ENCODE measurements around the gene PTPRT. TPM values are rescaled to one million over a fixed set of nuclear protein-coding genes. Genes with fewer than 3 reads are reported as not detected.

PTPRT gene
- total RNA-seq, 1 experiment from 2014 or later: 0.13 TPM

DNA sequence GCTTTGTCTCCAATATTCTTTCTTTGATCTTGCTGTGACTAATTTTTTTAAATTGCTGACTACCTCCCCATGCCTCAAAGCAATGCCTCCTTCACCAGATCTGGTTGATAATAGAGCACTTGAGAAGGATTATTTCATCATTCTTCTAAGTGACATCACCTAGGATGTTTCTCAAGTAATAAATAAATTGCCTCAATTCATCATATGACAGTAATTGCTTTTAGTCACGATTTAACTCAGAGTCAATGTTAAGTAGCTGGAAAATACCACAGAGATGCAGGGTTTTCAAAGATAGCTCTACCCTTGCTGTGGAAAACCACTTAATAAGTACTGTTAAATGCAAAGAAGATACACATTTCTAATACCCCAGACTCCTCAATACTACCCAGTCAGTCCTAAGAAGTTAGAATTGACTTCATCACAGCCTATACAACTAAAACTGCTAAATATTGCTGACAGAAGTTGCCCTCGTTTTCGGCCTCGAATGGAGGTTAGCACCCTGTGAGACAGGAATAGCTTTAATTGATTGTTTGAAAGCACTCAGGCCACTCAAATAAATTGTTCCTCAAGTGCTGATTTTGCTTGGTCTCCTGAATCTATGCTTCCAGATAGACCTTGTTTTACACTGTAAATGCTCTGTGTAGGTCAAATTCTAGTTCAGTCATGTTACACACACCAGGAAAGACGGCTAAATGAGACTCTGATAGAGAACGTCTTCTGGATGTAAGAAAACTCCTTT is 931.0 kb downstream of the PTPRT start:
- DNase-seq: no peak
- H3K4me1 ChIP-seq (ENCODE audit: insufficient read depth, low read length): no peaks in the 10 kb centered on the region
- H4K5ac ChIP-seq (ENCODE audit: insufficient read length, low read depth, low read length): no peak overlapping the region
- no peak overlapping the region for H2AK5ac ChIP-seq (ENCODE audit: insufficient read length, low read length)
- no peaks in the 10 kb centered on the region for H3K9me3 ChIP-seq (ENCODE audit: control insufficient read depth, low read depth, low read length)
- H3T11ph ChIP-seq (ENCODE audit: low read length): no peak overlapping the region
- no peak overlapping the region for H4K8ac ChIP-seq (replicated peaks; ENCODE audit: insufficient read length, low read depth, low read length)
- H3K23ac ChIP-seq (ENCODE audit: insufficient read length, low read depth, low read length): no peak overlapping the region
- no peaks in the 10 kb centered on the region for H3K23me2 ChIP-seq (ENCODE audit: insufficient read length, low read depth, low read length, poor library complexity, severe bottlenecking)
- WGBS (ENCODE audit: extremely low coverage, insufficient read length, low lambda C conversion rate): no CpG with 5 or more reads among the region's 6 CpGs
- Mint-ChIP-seq H3K27me3 (ENCODE audit: low read depth) (peaks cover 5% of the 10 kb centered on the region), H3K9me3 (no peaks in the 10 kb centered on the region), H3K4me3 (no peak overlapping the region), H3K4me1 (peaks cover 0 to 9% of the 10 kb centered on the region in 2 experiments; a peak in 1 of 4 replicates), H3K27ac (no peak overlapping the region), H3K36me3 (ENCODE audit: insufficient read depth in 1 of 3, low read depth in 3 of 3) (no peaks in the 10 kb centered on the region; a peak in 1 of 7 replicates)
- H2BK5ac ChIP-seq (ENCODE audit: insufficient read length, low read length): no peak overlapping the region
- no peak overlapping the region for H2BK15ac ChIP-seq (ENCODE audit: low read depth, low read length)
- no peak overlapping the region for H3K14ac ChIP-seq (ENCODE audit: insufficient read depth, low read length)
- TF ChIP-seq, protein P1, sequence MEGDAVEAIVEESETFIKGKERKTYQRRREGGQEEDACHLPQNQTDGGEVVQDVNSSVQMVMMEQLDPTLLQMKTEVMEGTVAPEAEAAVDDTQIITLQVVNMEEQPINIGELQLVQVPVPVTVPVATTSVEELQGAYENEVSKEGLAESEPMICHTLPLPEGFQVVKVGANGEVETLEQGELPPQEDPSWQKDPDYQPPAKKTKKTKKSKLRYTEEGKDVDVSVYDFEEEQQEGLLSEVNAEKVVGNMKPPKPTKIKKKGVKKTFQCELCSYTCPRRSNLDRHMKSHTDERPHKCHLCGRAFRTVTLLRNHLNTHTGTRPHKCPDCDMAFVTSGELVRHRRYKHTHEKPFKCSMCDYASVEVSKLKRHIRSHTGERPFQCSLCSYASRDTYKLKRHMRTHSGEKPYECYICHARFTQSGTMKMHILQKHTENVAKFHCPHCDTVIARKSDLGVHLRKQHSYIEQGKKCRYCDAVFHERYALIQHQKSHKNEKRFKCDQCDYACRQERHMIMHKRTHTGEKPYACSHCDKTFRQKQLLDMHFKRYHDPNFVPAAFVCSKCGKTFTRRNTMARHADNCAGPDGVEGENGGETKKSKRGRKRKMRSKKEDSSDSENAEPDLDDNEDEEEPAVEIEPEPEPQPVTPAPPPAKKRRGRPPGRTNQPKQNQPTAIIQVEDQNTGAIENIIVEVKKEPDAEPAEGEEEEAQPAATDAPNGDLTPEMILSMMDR (conservative IDR thresholded peaks at IDR 0.05): no peak
- no peak overlapping the region for H3K4ac ChIP-seq (ENCODE audit: low read depth, low read length)
- H2BK12ac ChIP-seq (ENCODE audit: insufficient read length, low read depth, low read length): no peak overlapping the region
- no peak overlapping the region for H3K18ac ChIP-seq (ENCODE audit: insufficient read length, low read depth, low read length)
- no peaks in the 10 kb centered on the region for H3K79me2 ChIP-seq (ENCODE audit: insufficient read depth, low read length)
- H3K27ac ChIP-seq (ENCODE audit: insufficient read length, low read depth, low read length): no peak overlapping the region
- H4K20me1 ChIP-seq (ENCODE audit: control insufficient read depth, insufficient read depth, insufficient read length): no peaks in the 10 kb centered on the region
- no peak overlapping the region for H3K9ac ChIP-seq (ENCODE audit: extremely low read depth, insufficient read length, low read length)
- no peak overlapping the region for H4K91ac ChIP-seq (ENCODE audit: insufficient read length, low read depth, low read length)
- no peak overlapping the region for H2BK20ac ChIP-seq (ENCODE audit: low read depth, low read length, poor library complexity, severe bottlenecking)
- H3K56ac ChIP-seq (ENCODE audit: insufficient read length, low read depth, low read length): no peak overlapping the region
- no peaks in the 10 kb centered on the region for H3K27me3 ChIP-seq (ENCODE audit: insufficient read depth, low read length)
- H3K79me1 ChIP-seq (ENCODE audit: insufficient read depth, low read depth, low read length, poor library complexity, severe bottlenecking): no peaks in the 10 kb centered on the region
- H2AFZ ChIP-seq (ENCODE audit: low read length): no peak overlapping the region
- H2BK120ac ChIP-seq (ENCODE audit: low read depth, low read length, poor library complexity, severe bottlenecking): no peak overlapping the region
- H3K4me2 ChIP-seq (ENCODE audit: insufficient read depth, insufficient read length, low read length): no peak overlapping the region
